NCI-H146 treated with DMSO at 0.1 percent for 48 hours (cell line): Measurements from ENCODE around the gene ATP1A1.

Experiments used
- DNase-seq: peaks from one replicate; lab custom pipeline; 2025; ENCODE audit not compliant: unreplicated experiment; lab: John Stamatoyannopoulos, UW

ATP1A1 gene

GRCh38 chr1:116434849-116435248 lies 61.8 kb downstream of the ATP1A1 start:
- DNase-seq = no peak

- no peak for DNase-seq
These were observed 63.0 kb downstream of the ATP1A1 start for GRCh38 chr1:116435806-116436610.

GRCh38 chr1:116436611-116436970 lies 63.5 kb downstream of the ATP1A1 start:
- no peak for DNase-seq

- DNase-seq = no peak
These were observed 66.7 kb downstream of the ATP1A1 start for GRCh38 chr1:116439701-116440100.

GRCh38 chr1:116440731-116441130 lies 67.7 kb downstream of the ATP1A1 start:
- DNase-seq = no peak

GRCh38 chr1:116445534-116445933 lies 72.5 kb downstream of the ATP1A1 start:
- DNase-seq = no peak

GRCh38 chr1:116446686-116447085 lies 73.6 kb downstream of the ATP1A1 start:
- no peak for DNase-seq

GRCh38 chr1:116448785-116449385 lies 75.8 kb downstream of the ATP1A1 start:
- DNase-seq = no peak

GRCh38 chr1:116449578-116449977 lies 76.5 kb downstream of the ATP1A1 start:
- DNase-seq = no peak

- no peak for DNase-seq
These were observed 78.7 kb downstream of the ATP1A1 start for GRCh38 chr1:116451702-116452101.

GRCh38 chr1:116453481-116453880 lies 80.4 kb downstream of the ATP1A1 start:
- DNase-seq = no peak

- DNase-seq = no peak
These were observed 80.9 kb downstream of the ATP1A1 start for GRCh38 chr1:116453906-116454305.
